ENCODE measurements around the gene CAMKK1. TPM values are rescaled to one million over a fixed set of nuclear protein-coding genes. Genes with fewer than 3 reads are reported as not detected.

The CAMKK1 gene
- polyA plus RNA-seq (2013, experiment 1 of 2): 3.0 TPM
- 2.6 TPM for polyA plus RNA-seq (2013, experiment 2 of 2)

- Histone ChIP-seq H3K18ac (ENCODE audit: low read depth in 1 of 2, low read length in 2 of 2) (peak within 1 kb of the TSS; percentile 80 to 96), H3K79me1 (replicated peaks; ENCODE audit: low read length, poor library complexity, severe bottlenecking) (no peaks in the 10 kb centered on the region), H3K4me3 (ENCODE audit: insufficient read depth in 1 of 2, low read depth in 1 of 2, low read length in 2 of 2) (peak within 1 kb of the TSS; percentile 74 to 76), H2BK15ac (ENCODE audit: low read depth, poor library complexity, severe bottlenecking) (peak within 1 kb of the TSS; percentile 48), H3K14ac (ENCODE audit: low read length in 2 of 2) (peak within 1 kb of the TSS in 1 of 2 experiments; percentile 85), H3K23ac (ENCODE audit: low read length in 2 of 2) (peak within 1 kb of the TSS in 1 of 2 experiments; percentile 91), H2AK5ac (ENCODE audit: low read length, severe bottlenecking) (no peak within 1 kb of the TSS), H2BK120ac (ENCODE audit: low read depth, low read length) (peak within 1 kb of the TSS; percentile 35), H3K4ac (ENCODE audit: low read depth in 1 of 2, low read length in 2 of 2) (peak within 1 kb of the TSS; percentile 3 to 62), H4K8ac (ENCODE audit: low read length) (peak within 1 kb of the TSS; percentile 92), H2BK12ac (ENCODE audit: low read length in 2 of 2) (peak within 1 kb of the TSS; percentile 78 to 83), H3K9ac (ENCODE audit: low read length) (peak within 1 kb of the TSS; percentile 78), H3K9me3 (ENCODE audit: control insufficient read depth, low read length) (no peaks in the 10 kb centered on the region), H2BK5ac (ENCODE audit: low read depth, low read length, poor library complexity, severe bottlenecking) (peak within 1 kb of the TSS; percentile 70), H3K36me3 (ENCODE audit: control insufficient read depth in 1 of 2, insufficient read depth in 2 of 2, low read depth in 1 of 2, low read length in 2 of 2) (peaks cover 0 to 5% of the 10 kb centered on the region in 2 experiments), H4K91ac (ENCODE audit: low read length) (peak within 1 kb of the TSS; percentile 66), H3K4me2 (ENCODE audit: low read length, poor library complexity, severe bottlenecking) (peak within 1 kb of the TSS; percentile 91), H3K4me1 (ENCODE audit: control insufficient read depth, insufficient read depth, low read depth, low read length) (peaks cover 53% of the 10 kb centered on the region), H2AFZ (ENCODE audit: low read depth, low read length) (peak within 1 kb of the TSS; percentile 96), H3K27me3 (ENCODE audit: control insufficient read depth in 1 of 2, insufficient read depth in 1 of 2, low read length in 2 of 2) (no peaks in the 10 kb centered on the region), H3K27ac (ENCODE audit: low read length, poor library complexity, severe bottlenecking) (no peak within 1 kb of the TSS)
- DNase-seq: peak; percentile 84
- WGBS: 7% methylated on average over 36 of the region's 75 CpGs
Measured at GRCh38 chr17:3893003-3893719, at the start of gene CAMKK1. Gene CAMKK1, minus strand, starts transcription at chr17:3893053. Its CDS starts 7,366 bp downstream, at chr17:3885687.

GRCh38 chr17:3940965-3941698 lies 48.3 kb upstream of the CAMKK1 start:
- Histone ChIP-seq H3K36me3 (ENCODE audit: control insufficient read depth in 1 of 2, insufficient read depth in 2 of 2, low read depth in 1 of 2, low read length in 2 of 2) (no peaks in the 10 kb centered on the region), H3K23ac (ENCODE audit: low read length in 2 of 2) (no peak overlapping the region), H4K91ac (ENCODE audit: low read length) (no peak overlapping the region), H3K9me3 (ENCODE audit: control insufficient read depth, low read length) (no peaks in the 10 kb centered on the region), H3K14ac (ENCODE audit: low read length in 2 of 2) (no peak overlapping the region), H3K18ac (ENCODE audit: low read depth in 1 of 2, low read length in 2 of 2) (no peak overlapping the region), H3K27me3 (ENCODE audit: control insufficient read depth in 1 of 2, insufficient read depth in 1 of 2, low read length in 2 of 2) (peaks cover 7 to 22% of the 10 kb centered on the region in 2 experiments), H2AFZ (ENCODE audit: low read depth, low read length) (no peak overlapping the region), H3K4ac (ENCODE audit: low read depth in 1 of 2, low read length in 2 of 2) (no peak overlapping the region), H3K4me2 (ENCODE audit: low read length, poor library complexity, severe bottlenecking) (no peak overlapping the region), H2BK12ac (ENCODE audit: low read length in 2 of 2) (no peak overlapping the region), H2BK5ac (ENCODE audit: low read depth, low read length, poor library complexity, severe bottlenecking) (no peak overlapping the region), H4K8ac (ENCODE audit: low read length) (no peak overlapping the region), H3K27ac (ENCODE audit: low read length, poor library complexity, severe bottlenecking) (no peak overlapping the region), H2AK5ac (ENCODE audit: low read length, severe bottlenecking) (no peak overlapping the region), H2BK120ac (ENCODE audit: low read depth, low read length) (no peak overlapping the region), H2BK15ac (ENCODE audit: low read depth, poor library complexity, severe bottlenecking) (no peak overlapping the region), H3K79me1 (replicated peaks; ENCODE audit: low read length, poor library complexity, severe bottlenecking) (no peaks in the 10 kb centered on the region), H3K9ac (ENCODE audit: low read length) (no peak overlapping the region), H3K4me1 (ENCODE audit: control insufficient read depth, insufficient read depth, low read depth, low read length) (peaks cover 14% of the 10 kb centered on the region), H3K4me3 (ENCODE audit: insufficient read depth in 1 of 2, low read depth in 1 of 2, low read length in 2 of 2) (no peak overlapping the region)
- WGBS: 95% methylated on average over 47 of the region's 48 CpGs
- DNase-seq: no peak

- no peak overlapping the region for H3K4ac ChIP-seq (ENCODE audit: low read depth in 1 of 2, low read length in 2 of 2)
- H3K36me3 ChIP-seq (ENCODE audit: control insufficient read depth in 1 of 2, insufficient read depth in 2 of 2, low read depth in 1 of 2, low read length in 2 of 2): no peaks in the 10 kb centered on the region
- H3K18ac ChIP-seq (ENCODE audit: low read depth in 1 of 2, low read length in 2 of 2): no peak overlapping the region
- no peak for DNase-seq
- no peak overlapping the region for H2BK5ac ChIP-seq (ENCODE audit: low read depth, low read length, poor library complexity, severe bottlenecking)
- peaks cover 8% of the 10 kb centered on the region for H3K4me1 ChIP-seq (ENCODE audit: control insufficient read depth, insufficient read depth, low read depth, low read length)
- H3K14ac ChIP-seq (ENCODE audit: low read length in 2 of 2): no peak overlapping the region
- H3K9ac ChIP-seq (ENCODE audit: low read length): no peak overlapping the region
- peaks cover 1 to 6% of the 10 kb centered on the region in 2 experiments for H3K27me3 ChIP-seq (ENCODE audit: control insufficient read depth in 1 of 2, insufficient read depth in 1 of 2, low read length in 2 of 2)
- no peak overlapping the region for H2AK5ac ChIP-seq (ENCODE audit: low read length, severe bottlenecking)
- 98% methylated on average over 15 of the region's 17 CpGs for WGBS
- no peak overlapping the region for H2BK15ac ChIP-seq (ENCODE audit: low read depth, poor library complexity, severe bottlenecking)
- H2BK12ac ChIP-seq (ENCODE audit: low read length in 2 of 2): no peak overlapping the region
- no peak overlapping the region for H3K27ac ChIP-seq (ENCODE audit: low read length, poor library complexity, severe bottlenecking)
- no peak overlapping the region for H4K91ac ChIP-seq (ENCODE audit: low read length)
- no peak overlapping the region for H3K4me3 ChIP-seq (ENCODE audit: insufficient read depth in 1 of 2, low read depth in 1 of 2, low read length in 2 of 2)
- no peak overlapping the region for H3K4me2 ChIP-seq (ENCODE audit: low read length, poor library complexity, severe bottlenecking)
- no peak overlapping the region for H4K8ac ChIP-seq (ENCODE audit: low read length)
- no peaks in the 10 kb centered on the region for H3K79me1 ChIP-seq (replicated peaks; ENCODE audit: low read length, poor library complexity, severe bottlenecking)
- no peak overlapping the region for H3K23ac ChIP-seq (ENCODE audit: low read length in 2 of 2)
- no peak overlapping the region for H2AFZ ChIP-seq (ENCODE audit: low read depth, low read length)
- H2BK120ac ChIP-seq (ENCODE audit: low read depth, low read length): no peak overlapping the region
- no peaks in the 10 kb centered on the region for H3K9me3 ChIP-seq (ENCODE audit: control insufficient read depth, low read length)
Measured at GRCh38 chr17:3937359-3937758, 44.5 kb upstream of the CAMKK1 start.

DNA sequence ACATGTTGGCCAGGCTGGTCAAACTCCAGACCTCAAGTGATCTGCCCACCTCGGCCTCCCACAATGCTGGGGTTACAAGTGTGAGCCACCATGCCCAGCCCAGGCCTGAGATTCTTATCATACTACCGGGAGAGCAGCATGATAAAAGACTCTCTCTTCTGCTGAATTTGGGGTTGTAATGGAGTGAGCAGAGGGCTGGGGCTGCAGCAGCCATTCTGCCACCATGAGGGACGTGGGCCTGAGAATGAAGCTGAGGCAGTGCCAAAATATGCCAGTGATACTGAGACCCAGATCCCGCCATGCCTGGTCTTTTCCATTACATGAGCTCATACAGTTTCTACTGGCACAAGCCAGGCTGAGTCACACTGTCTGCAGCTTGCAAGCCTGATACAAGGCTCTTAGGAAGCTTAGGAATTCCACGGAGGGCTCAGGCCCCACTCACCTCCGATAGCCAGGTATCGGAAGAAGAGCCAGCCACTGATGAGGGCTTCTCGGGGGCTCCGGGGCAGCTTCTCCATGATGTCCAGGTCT lies 43.0 kb upstream of the CAMKK1 start:
- 94% methylated on average over 9 of the region's 9 CpGs for WGBS
- no peak overlapping the region for H3K4me3 ChIP-seq (ENCODE audit: insufficient read depth in 1 of 2, low read depth in 1 of 2, low read length in 2 of 2)
- H3K4me2 ChIP-seq (ENCODE audit: low read length, poor library complexity, severe bottlenecking): no peak overlapping the region

More for the DNA sequence above, 43.0 kb upstream of the CAMKK1 start:
- Histone ChIP-seq H2BK120ac (ENCODE audit: low read depth, low read length) (no peak overlapping the region), H2BK12ac (ENCODE audit: low read length in 2 of 2) (no peak overlapping the region), H3K4ac (ENCODE audit: low read depth in 1 of 2, low read length in 2 of 2) (no peak overlapping the region), H3K79me1 (replicated peaks; ENCODE audit: low read length, poor library complexity, severe bottlenecking) (no peaks in the 10 kb centered on the region), H3K9ac (ENCODE audit: low read length) (no peak overlapping the region), H2BK15ac (ENCODE audit: low read depth, poor library complexity, severe bottlenecking) (no peak overlapping the region), H3K36me3 (ENCODE audit: control insufficient read depth in 1 of 2, insufficient read depth in 2 of 2, low read depth in 1 of 2, low read length in 2 of 2) (no peaks in the 10 kb centered on the region), H2AFZ (ENCODE audit: low read depth, low read length) (no peak overlapping the region), H3K18ac (ENCODE audit: low read depth in 1 of 2, low read length in 2 of 2) (no peak overlapping the region), H2AK5ac (ENCODE audit: low read length, severe bottlenecking) (no peak overlapping the region), H3K27me3 (ENCODE audit: control insufficient read depth in 1 of 2, insufficient read depth in 1 of 2, low read length in 2 of 2) (no peaks in the 10 kb centered on the region), H3K14ac (ENCODE audit: low read length in 2 of 2) (no peak overlapping the region), H2BK5ac (ENCODE audit: low read depth, low read length, poor library complexity, severe bottlenecking) (no peak overlapping the region), H3K27ac (ENCODE audit: low read length, poor library complexity, severe bottlenecking) (no peak overlapping the region), H3K9me3 (ENCODE audit: control insufficient read depth, low read length) (no peaks in the 10 kb centered on the region), H4K8ac (ENCODE audit: low read length) (no peak overlapping the region), H3K4me1 (ENCODE audit: control insufficient read depth, insufficient read depth, low read depth, low read length) (peaks cover 8% of the 10 kb centered on the region), H4K91ac (ENCODE audit: low read length) (no peak overlapping the region), H3K23ac (ENCODE audit: low read length in 2 of 2) (no peak overlapping the region)
- DNase-seq: peak; percentile 64
